Esophagus muscularis mucosa (tissue), 4 donors: ENCODE measurements around the gene RUFY3. TPM values are rescaled to one million over a fixed set of nuclear protein-coding genes. Genes with fewer than 3 reads are reported as not detected.

Source experiments
- DNase-seq: peaks from one replicate; pipeline ENCODE4 v3.0.0-alpha.2; 2017; ENCODE audit errors: extremely low spot score
- H3K27ac ChIP-seq, 4 donors: fragments of 200-600 bp; sonication (generic); replicated peaks in 1 of 4; 1 replicate in 3 of 4; 2 replicates in 1 of 4; pipeline ENCODE4 v1.5.1; 2016 to 2019; ENCODE audit warnings: mild to moderate bottlenecking in 1 of 4
- H3K27me3 ChIP-seq, 4 donors: fragments of 200-600 bp; sonication (generic); one replicate each; pipeline versions ENCODE4 v1.5.1 to v1.6.0; 2016 to 2019
- H3K36me3 ChIP-seq, 4 donors: fragments of 200-600 bp; sonication (generic); one replicate each; pipeline ENCODE4 v1.5.1; 2016 to 2019
- H3K4me1 ChIP-seq, 4 donors: fragments of 200-600 bp; sonication (generic); one replicate each; pipeline ENCODE4 v1.5.1; 2016 to 2019
- H3K4me3 ChIP-seq, 4 donors: fragments of 200-600 bp; sonication (generic); 1 replicate in 2 of 4; 2 replicates in 2 of 4; pipeline ENCODE4 v1.5.1; 2016 to 2019; ENCODE audit warnings: mild to moderate bottlenecking in 4 of 4, moderate library complexity in 1 of 4
- H3K9me3 ChIP-seq, 4 donors: fragments of 200-600 bp; sonication (generic); 1 replicate in 3 of 4; 2 replicates in 1 of 4; pipeline ENCODE4 v1.5.1; 2016 to 2019
- CTCF ChIP-seq, 3 experiments: fragments of 200-600 bp in 2 of 3; fragments of 450-650 bp in 1 of 3; sonication (generic) in 2 of 3; IDR thresholded peaks; one replicate each; pipeline ENCODE4 v1.5.1; 2017 to 2019; ENCODE audit warnings: antibody characterized with exemption in 3 of 3, mild to moderate bottlenecking in 2 of 3, moderate library complexity in 1 of 3
- EP300 ChIP-seq: sonication (generic); formaldehyde crosslinking; IDR thresholded peaks from one replicate; pipeline ENCODE4 v1.6.1; 2017; ENCODE audit warnings: antibody characterized with exemption
- POLR2A ChIP-seq: fragments of 450-650 bp; IDR thresholded peaks from one replicate; pipeline ENCODE4 v1.6.1; 2017; ENCODE audit warnings: antibody characterized with exemption, moderate library complexity, mild to moderate bottlenecking, low read depth
- POLR2AphosphoS5 ChIP-seq, 2 donors: sonication (generic); formaldehyde crosslinking; IDR thresholded peaks; one replicate each; pipeline ENCODE4 v1.6.1; 2017; ENCODE audit warnings: antibody characterized with exemption in 2 of 2
- WGBS: methylation state at CpG from one replicate; pipeline ENCODE4 v1.1.5; 2018; 5-methylcytosine and 5-hydroxymethylcytosine counted together
- intact Hi-C: fragments of 100-400 bp; cut with DNase I; formaldehyde crosslinking; loops from one replicate; pipeline ENCODE4 v1.15.1; 2023
- total RNA-seq, 4 donors: library from RNA; depleted of rRNA; stranded (reverse); fragments of >200 nt; gene quantifications; one replicate each; pipeline versions ENCODE4 v1.1.0 to v1.2.1, GENCODE V29; 2016

The RUFY3 gene
- total RNA-seq, 4 donors from 2014 or later = 30.5 to 51.9 (median 33.2) TPM

- no peak for DNase-seq
- Histone ChIP-seq H3K4me1 (no peaks in the 10 kb centered on the region), H3K9me3 (no peaks in the 10 kb centered on the region), H3K36me3 (peaks cover 35 to 98% (median 71%) of the 10 kb centered on the region in 4 donors), H3K4me3 (no peak overlapping the region), H3K27ac (no peak overlapping the region), H3K27me3 (no peaks in the 10 kb centered on the region)
- WGBS = 100% methylated on average over 1 of the region's 1 CpG
- intact Hi-C loops = no loop called here
- TF ChIP-seq EP300 (no peak), POLR2AphosphoS5 (IDR thresholded peaks at IDR 0.05) (no peak), CTCF (IDR thresholded peaks at IDR 0.05) (no peak), POLR2A (no peak)
These were observed 67.0 kb downstream of the RUFY3 start for GRCh38 chr4:70788733-70789132.

- no peak for DNase-seq
- WGBS = 94% methylated on average over 6 of the region's 6 CpGs
- no peaks in the 10 kb centered on the region for H3K27me3 ChIP-seq
- peaks cover 16 to 99% (median 81%) of the 10 kb centered on the region in 4 donors for H3K36me3 ChIP-seq
- H3K4me1 ChIP-seq = no peaks in the 10 kb centered on the region
- TF ChIP-seq POLR2AphosphoS5 (IDR thresholded peaks at IDR 0.05) (no peak), CTCF (IDR thresholded peaks at IDR 0.05) (no peak), EP300 (no peak), POLR2A (no peak)
- intact Hi-C loops = no loop called here
- no peaks in the 10 kb centered on the region for H3K9me3 ChIP-seq
- H3K27ac ChIP-seq = no peak overlapping the region
- H3K4me3 ChIP-seq = no peak overlapping the region
These were observed 71.9 kb downstream of the RUFY3 start for GRCh38 chr4:70793626-70794025.

- DNase-seq = no peak
- no peaks in the 10 kb centered on the region for H3K4me1 ChIP-seq
- TF ChIP-seq POLR2AphosphoS5 (IDR thresholded peaks at IDR 0.05) (no peak), CTCF (IDR thresholded peaks at IDR 0.05) (no peak), EP300 (no peak), POLR2A (no peak)
- no peaks in the 10 kb centered on the region for H3K27me3 ChIP-seq
- H3K36me3 ChIP-seq = peaks cover 0 to 69% (median 45%) of the 10 kb centered on the region in 4 donors
- WGBS = 79% methylated on average over 1 of the region's 1 CpG
- no peak overlapping the region for H3K4me3 ChIP-seq
- no peak overlapping the region for H3K27ac ChIP-seq
- H3K9me3 ChIP-seq = no peaks in the 10 kb centered on the region
- intact Hi-C loops = no loop called here
These were observed 79.6 kb downstream of the RUFY3 start for GRCh38 chr4:70801265-70801809.

- intact Hi-C loops = no loop called here
These were observed 81.3 kb downstream of the RUFY3 start for GRCh38 chr4:70802928-70803580.

More at GRCh38 chr4:70802928-70803580, 81.3 kb downstream of the RUFY3 start:
- no peak for DNase-seq
- peaks cover 0 to 65% (median 33%) of the 10 kb centered on the region in 4 donors for H3K36me3 ChIP-seq
- 90% methylated on average over 5 of the region's 5 CpGs for WGBS
- H3K27me3 ChIP-seq = no peaks in the 10 kb centered on the region
- H3K4me3 ChIP-seq = no peak overlapping the region
- no peak for TF ChIP-seq EP300
- TF ChIP-seq CTCF (IDR thresholded peaks at IDR 0.05) = no peak
- no peak for TF ChIP-seq POLR2AphosphoS5 (IDR thresholded peaks at IDR 0.05)
- TF ChIP-seq POLR2A = no peak
- no peaks in the 10 kb centered on the region for H3K4me1 ChIP-seq
- no peaks in the 10 kb centered on the region for H3K9me3 ChIP-seq
- no peak overlapping the region for H3K27ac ChIP-seq
